HTERT RPE-1 (cell line): ENCODE measurements around the gene ARID2.

Source experiments
- in situ Hi-C: fragments of 300-500 bp; cut with MboI; formaldehyde crosslinking; loops from 4 replicates; pipeline ENCODE4 v1.14.3; 2020; ENCODE audit warnings: low sequenced_read_pairs

Gene ARID2

GRCh38 chr12:45850302-45850701 lies 120.8 kb downstream of the ARID2 start:
- in situ Hi-C loops: no loop called here

- in situ Hi-C loops: no loop called here
These were observed 123.0 kb downstream of the ARID2 start for GRCh38 chr12:45852508-45852907.

- in situ Hi-C loops: no loop called here
These were observed 124.0 kb downstream of the ARID2 start for GRCh38 chr12:45853550-45853949.

GRCh38 chr12:45863332-45863731 lies 133.8 kb downstream of the ARID2 start:
- in situ Hi-C loops: no loop called here

- in situ Hi-C loops: no loop called here
These were observed 136.8 kb downstream of the ARID2 start for GRCh38 chr12:45866299-45866698.

GRCh38 chr12:45872446-45872845 lies 142.9 kb downstream of the ARID2 start:
- in situ Hi-C loops: no loop called here

- in situ Hi-C loops: no loop called here
These were observed 147.6 kb downstream of the ARID2 start for GRCh38 chr12:45877069-45877468.

- in situ Hi-C loops: no loop called here
These were observed 149.2 kb downstream of the ARID2 start for GRCh38 chr12:45878630-45879255.

- in situ Hi-C loops: no loop called here
These were observed 149.9 kb downstream of the ARID2 start for GRCh38 chr12:45879363-45879895.

GRCh38 chr12:45880533-45880932 lies 151.0 kb downstream of the ARID2 start:
- in situ Hi-C loops: no loop called here

- in situ Hi-C loops: no loop called here
These were observed 153.7 kb downstream of the ARID2 start for GRCh38 chr12:45883187-45883586.

- in situ Hi-C loops: no loop called here
These were observed 157.2 kb downstream of the ARID2 start for GRCh38 chr12:45886685-45887084.

GRCh38 chr12:45887544-45887943 lies 158.0 kb downstream of the ARID2 start:
- in situ Hi-C loops: no loop called here

GRCh38 chr12:45890276-45890675 lies 160.8 kb downstream of the ARID2 start:
- in situ Hi-C loops: no loop called here

GRCh38 chr12:45893240-45893639 lies 163.7 kb downstream of the ARID2 start:
- in situ Hi-C loops: no loop called here

GRCh38 chr12:45895961-45896360 lies 166.5 kb downstream of the ARID2 start:
- in situ Hi-C loops: no loop called here

- in situ Hi-C loops: no loop called here
These were observed 168.6 kb downstream of the ARID2 start for GRCh38 chr12:45898094-45898493.

GRCh38 chr12:45907955-45908354 lies 178.4 kb downstream of the ARID2 start:
- in situ Hi-C loops: no loop called here

GRCh38 chr12:45909041-45909713 lies 179.7 kb downstream of the ARID2 start:
- in situ Hi-C loops: no loop called here

GRCh38 chr12:45912774-45913173 lies 183.3 kb downstream of the ARID2 start:
- in situ Hi-C loops: no loop called here

GRCh38 chr12:45913631-45914030 lies 184.1 kb downstream of the ARID2 start:
- in situ Hi-C loops: no loop called here

GRCh38 chr12:45914090-45914489 lies 184.6 kb downstream of the ARID2 start:
- in situ Hi-C loops: no loop called here
